SK-N-SH treated with all-trans-retinoic acid at 6 μM for 48 hours (cell line): ENCODE measurements around the gene COX7A2.

ENCODE experiments used
- ARNTL ChIP-seq: fragments of 450-650 bp; formaldehyde crosslinking; IDR thresholded peaks from 2 replicates; pipeline ENCODE4 v1.5.0; 2020; ENCODE audit warnings: low read depth, mild to moderate bottlenecking, moderate library complexity, borderline replicate concordance
- CREB5 ChIP-seq: fragments of 250-450 bp; sonication (Bioruptor Pico); IDR thresholded peaks from 2 replicates; pipeline ENCODE4 v1.5.1; 2020; ENCODE audit warnings: low read depth, mild to moderate bottlenecking, moderate library complexity
- SNAI2 ChIP-seq: fragments of 250-450 bp; sonication (Bioruptor Pico); IDR thresholded peaks from 2 replicates; pipeline ENCODE4 v1.5.0; 2020; ENCODE audit warnings: mild to moderate bottlenecking, moderate library complexity
- ZC3H10 ChIP-seq: fragments of 250-450 bp; sonication (Bioruptor Pico); IDR thresholded peaks from 2 replicates; pipeline ENCODE4 v1.5.1; 2021; ENCODE audit warnings: mild to moderate bottlenecking, moderate library complexity
- ZFP3 ChIP-seq: fragments of 250-450 bp; sonication (Bioruptor Pico); IDR thresholded peaks from 2 replicates; pipeline ENCODE4 v1.5.0; 2020; ENCODE audit warnings: mild to moderate bottlenecking, moderate library complexity
- ZFP30 ChIP-seq: fragments of 450-650 bp; formaldehyde crosslinking; IDR thresholded peaks from 2 replicates; pipeline ENCODE4 v1.5.0; 2022; ENCODE audit warnings: mild to moderate bottlenecking, moderate library complexity
- TF ChIP-seq, protein P1 (sequence below): fragments of 250-450 bp; sonication (Bioruptor Pico); IDR thresholded peaks from 2 replicates; pipeline ENCODE4 v1.5.0; 2020; ENCODE audit warnings: mild to moderate bottlenecking, moderate library complexity

- no peak for TF ChIP-seq ARNTL
- no peak for TF ChIP-seq SNAI2
- TF ChIP-seq ZC3H10, result no peak
- TF ChIP-seq, protein P1, sequence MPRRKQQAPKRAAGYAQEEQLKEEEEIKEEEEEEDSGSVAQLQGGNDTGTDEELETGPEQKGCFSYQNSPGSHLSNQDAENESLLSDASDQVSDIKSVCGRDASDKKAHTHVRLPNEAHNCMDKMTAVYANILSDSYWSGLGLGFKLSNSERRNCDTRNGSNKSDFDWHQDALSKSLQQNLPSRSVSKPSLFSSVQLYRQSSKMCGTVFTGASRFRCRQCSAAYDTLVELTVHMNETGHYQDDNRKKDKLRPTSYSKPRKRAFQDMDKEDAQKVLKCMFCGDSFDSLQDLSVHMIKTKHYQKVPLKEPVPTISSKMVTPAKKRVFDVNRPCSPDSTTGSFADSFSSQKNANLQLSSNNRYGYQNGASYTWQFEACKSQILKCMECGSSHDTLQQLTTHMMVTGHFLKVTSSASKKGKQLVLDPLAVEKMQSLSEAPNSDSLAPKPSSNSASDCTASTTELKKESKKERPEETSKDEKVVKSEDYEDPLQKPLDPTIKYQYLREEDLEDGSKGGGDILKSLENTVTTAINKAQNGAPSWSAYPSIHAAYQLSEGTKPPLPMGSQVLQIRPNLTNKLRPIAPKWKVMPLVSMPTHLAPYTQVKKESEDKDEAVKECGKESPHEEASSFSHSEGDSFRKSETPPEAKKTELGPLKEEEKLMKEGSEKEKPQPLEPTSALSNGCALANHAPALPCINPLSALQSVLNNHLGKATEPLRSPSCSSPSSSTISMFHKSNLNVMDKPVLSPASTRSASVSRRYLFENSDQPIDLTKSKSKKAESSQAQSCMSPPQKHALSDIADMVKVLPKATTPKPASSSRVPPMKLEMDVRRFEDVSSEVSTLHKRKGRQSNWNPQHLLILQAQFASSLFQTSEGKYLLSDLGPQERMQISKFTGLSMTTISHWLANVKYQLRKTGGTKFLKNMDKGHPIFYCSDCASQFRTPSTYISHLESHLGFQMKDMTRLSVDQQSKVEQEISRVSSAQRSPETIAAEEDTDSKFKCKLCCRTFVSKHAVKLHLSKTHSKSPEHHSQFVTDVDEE (CRISPR knock-in tag), result no peak
- no peak for TF ChIP-seq CREB5 (CRISPR knock-in tag)
- TF ChIP-seq ZFP3 (CRISPR knock-in tag), result no peak
- TF ChIP-seq ZFP30 (CRISPR knock-in tag), result no peak
Observed at GRCh38 chr6:75201021-75201420, 42.6 kb downstream of the COX7A2 start.
